Mesodermal cell (in vitro differentiated cells): ENCODE results near the gene CASP14.

Source experiments
- H3K27ac ChIP-seq: 2 replicates; pipeline ENCODE4 v1.7.0; 2013; ENCODE audit warnings: mild to moderate bottlenecking, low read depth, low read length, moderate library complexity; ENCODE audit not compliant: severe bottlenecking
- H3K36me3 ChIP-seq: 2 replicates; pipeline ENCODE4 v1.7.1; 2013; ENCODE audit warnings: mild to moderate bottlenecking, low read length, moderate library complexity; ENCODE audit not compliant: control insufficient read depth, insufficient read depth
- H3K4me1 ChIP-seq: one replicate; pipeline ENCODE4 v1.7.1; 2013; ENCODE audit warnings: mild to moderate bottlenecking, low read length; ENCODE audit not compliant: insufficient read depth, control insufficient read depth, poor library complexity, severe bottlenecking
- H3K4me3 ChIP-seq: 2 replicates; pipeline ENCODE4 v1.7.0; 2013; ENCODE audit warnings: low read length, control low read depth, mild to moderate bottlenecking; ENCODE audit not compliant: insufficient read depth, poor library complexity, severe bottlenecking; ENCODE audit errors: extremely low read depth
- H3K9me3 ChIP-seq: 2 replicates; pipeline ENCODE4 v1.7.1; 2013; ENCODE audit warnings: mild to moderate bottlenecking, low read length, moderate library complexity; ENCODE audit not compliant: control insufficient read depth
- whole genome bisulfite sequencing, 2 experiments: methylation state at CpG; one replicate each; pipeline ENCODE4 v1.1.5; 2013; ENCODE audit warnings: missing lambda C conversion rate in 2 of 2; ENCODE audit not compliant: insufficient coverage in 2 of 2; 5-methylcytosine and 5-hydroxymethylcytosine counted together

Gene CASP14

GRCh38 chr19:15098460-15098859, 49.2 kb downstream of the CASP14 start:
- Histone ChIP-seq H3K27ac (no peak overlapping the region), H3K4me3 (no peak overlapping the region), H3K4me1 (no peaks in the 10 kb centered on the region), H3K9me3 (peaks cover 1% of the 10 kb centered on the region), H3K36me3 (no peaks in the 10 kb centered on the region)
- 86 to 87% methylated on average over 9 of the region's 10 CpGs for WGBS, 2 experiments

- no peak overlapping the region for H3K4me3 ChIP-seq
- WGBS, 2 experiments: 40% methylated on average over 1 of the region's 3 CpGs; no CpG with 5 or more reads in 1 of the 2 experiments
- H3K27ac ChIP-seq: no peak overlapping the region
- no peaks in the 10 kb centered on the region for H3K36me3 ChIP-seq
- H3K4me1 ChIP-seq: no peaks in the 10 kb centered on the region
- peaks cover 4% of the 10 kb centered on the region for H3K9me3 ChIP-seq
These were observed 49.8 kb downstream of the CASP14 start for GRCh38 chr19:15099017-15099582.

- H3K9me3 ChIP-seq: peaks cover 4% of the 10 kb centered on the region
- no peak overlapping the region for H3K4me3 ChIP-seq
- H3K27ac ChIP-seq: no peak overlapping the region
- H3K4me1 ChIP-seq: no peaks in the 10 kb centered on the region
- H3K36me3 ChIP-seq: no peaks in the 10 kb centered on the region
- WGBS, 2 experiments: 63 to 75% methylated on average over 2 to 3 of the region's 3 CpGs
These were observed 52.3 kb downstream of the CASP14 start for GRCh38 chr19:15101479-15102082.

- WGBS, 2 experiments: 80 to 100% methylated on average over 1 of the region's 1 CpG
- H3K27ac ChIP-seq: no peak overlapping the region
- H3K4me1 ChIP-seq: peaks cover 7% of the 10 kb centered on the region
- H3K4me3 ChIP-seq: no peak overlapping the region
- peaks cover 4% of the 10 kb centered on the region for H3K36me3 ChIP-seq
- peaks cover 4% of the 10 kb centered on the region for H3K9me3 ChIP-seq
These were observed 54.7 kb downstream of the CASP14 start for GRCh38 chr19:15104003-15104402.

- Histone ChIP-seq H3K4me3 (no peak overlapping the region), H3K27ac (no peak overlapping the region), H3K9me3 (peaks cover 4% of the 10 kb centered on the region), H3K4me1 (peaks cover 7% of the 10 kb centered on the region), H3K36me3 (peaks cover 8% of the 10 kb centered on the region)
- 67 to 78% methylated on average over 1 of the region's 1 CpG for WGBS, 2 experiments
These were observed 55.1 kb downstream of the CASP14 start for GRCh38 chr19:15104411-15104810.

- Histone ChIP-seq H3K4me1 (peaks cover 7% of the 10 kb centered on the region), H3K27ac (no peak overlapping the region), H3K36me3 (peaks cover 14% of the 10 kb centered on the region), H3K4me3 (no peak overlapping the region), H3K9me3 (peaks cover 4% of the 10 kb centered on the region)
- WGBS, 2 experiments: 91 to 97% methylated on average over 3 of the region's 3 CpGs
These were observed 55.8 kb downstream of the CASP14 start for GRCh38 chr19:15105044-15105443.

- 0 to 1% methylated on average over 19 to 24 of the region's 78 CpGs for whole genome bisulfite sequencing, 2 experiments
These were observed 58.1 kb downstream of the CASP14 start, which contains the start of gene SYDE1 for GRCh38 chr19:15107061-15108010. Gene SYDE1, plus strand, starts transcription at chr19:15107401. Its CDS starts 33 bp downstream, at chr19:15107434.

More at GRCh38 chr19:15107061-15108010, 58.1 kb downstream of the CASP14 start, which contains the start of gene SYDE1:
- Histone ChIP-seq H3K9me3 (peaks cover 4% of the 10 kb centered on the region), H3K36me3 (peaks cover 37% of the 10 kb centered on the region), H3K4me1 (peaks cover 7% of the 10 kb centered on the region), H3K27ac (peak within 1 kb of the TSS; percentile 94), H3K4me3 (peak within 1 kb of the TSS; percentile 97)
